NCI-H82 (cell line): ENCODE data around the gene ACRV1.
"Not testable (repeated sequence)": the region's sequence is repeated elsewhere in the genome, so short reads cannot be mapped to it uniquely, and the experiment has no call there.

Experiments used
- DNase-seq: peaks from one replicate; lab custom pipeline; 2025; lab: John Stamatoyannopoulos, UW

ACRV1 gene, protein sequence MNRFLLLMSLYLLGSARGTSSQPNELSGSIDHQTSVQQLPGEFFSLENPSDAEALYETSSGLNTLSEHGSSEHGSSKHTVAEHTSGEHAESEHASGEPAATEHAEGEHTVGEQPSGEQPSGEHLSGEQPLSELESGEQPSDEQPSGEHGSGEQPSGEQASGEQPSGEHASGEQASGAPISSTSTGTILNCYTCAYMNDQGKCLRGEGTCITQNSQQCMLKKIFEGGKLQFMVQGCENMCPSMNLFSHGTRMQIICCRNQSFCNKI

DNA sequence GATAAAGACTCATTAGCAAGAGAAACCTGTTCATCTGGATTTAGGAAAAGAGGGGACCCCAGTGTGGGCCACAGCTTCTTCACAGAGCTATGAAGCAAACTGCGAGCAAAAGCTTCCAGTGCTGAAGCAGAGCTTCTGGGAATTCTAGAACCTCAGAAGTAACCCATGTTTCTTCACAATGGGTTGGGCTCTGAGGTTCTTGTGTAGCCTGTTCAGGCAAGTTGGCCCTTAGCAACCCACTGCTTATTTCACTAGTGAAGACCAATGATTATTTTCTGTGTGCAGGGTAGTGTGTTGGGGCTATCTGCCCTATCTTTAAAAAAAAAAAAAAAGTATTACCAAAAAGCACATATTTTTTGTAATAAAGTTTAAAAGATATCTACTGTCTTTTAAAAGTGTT lies at the start of gene ACRV1:
ACRV1 (minus strand) TSS at position 101 of the 400 bp plus-strand sequence; CDS start at position 34, 67 bp downstream.
- no peak for DNase-seq

DNA sequence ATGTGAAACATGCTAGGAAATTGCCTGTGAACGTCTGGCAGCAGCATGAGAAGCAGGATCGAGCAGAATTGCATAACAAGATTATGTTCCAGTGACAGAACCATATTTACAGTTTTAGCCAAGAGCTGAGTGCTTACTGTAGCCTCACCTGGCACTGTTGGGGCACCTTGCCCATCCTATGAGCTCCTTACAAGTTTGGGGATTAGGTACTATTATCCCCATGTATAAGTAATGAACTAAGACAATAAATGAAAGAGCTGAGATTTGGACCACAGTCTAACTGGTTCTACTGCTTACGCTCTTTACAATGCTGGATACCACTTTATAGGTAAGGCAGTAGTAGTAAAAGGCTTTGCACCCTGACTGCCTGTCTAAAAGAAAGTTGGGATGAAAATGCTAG lies 48.3 kb upstream of the ACRV1 start:
- DNase-seq: peak; percentile 16

DNA sequence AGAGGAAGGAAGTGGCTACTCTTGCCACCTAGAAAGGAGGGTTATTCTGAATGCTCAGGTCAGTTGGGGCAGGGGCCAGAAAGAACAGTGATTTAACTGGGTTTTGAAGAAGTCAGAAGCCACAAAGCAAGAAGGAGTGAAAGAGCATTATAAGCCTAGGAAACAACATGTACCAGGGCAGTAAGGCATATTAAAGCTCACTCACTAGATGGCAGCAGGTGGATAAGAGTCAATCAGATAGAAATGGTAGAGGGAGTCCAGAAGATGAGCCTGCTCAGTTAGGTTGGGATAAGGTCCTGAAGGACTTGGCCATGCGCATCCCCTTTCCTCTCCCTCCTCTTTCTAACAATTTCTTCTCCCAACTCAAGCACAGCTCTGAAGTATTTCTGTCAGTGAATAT lies 43.5 kb upstream of the ACRV1 start:
- peak; percentile 35 for DNase-seq

DNA sequence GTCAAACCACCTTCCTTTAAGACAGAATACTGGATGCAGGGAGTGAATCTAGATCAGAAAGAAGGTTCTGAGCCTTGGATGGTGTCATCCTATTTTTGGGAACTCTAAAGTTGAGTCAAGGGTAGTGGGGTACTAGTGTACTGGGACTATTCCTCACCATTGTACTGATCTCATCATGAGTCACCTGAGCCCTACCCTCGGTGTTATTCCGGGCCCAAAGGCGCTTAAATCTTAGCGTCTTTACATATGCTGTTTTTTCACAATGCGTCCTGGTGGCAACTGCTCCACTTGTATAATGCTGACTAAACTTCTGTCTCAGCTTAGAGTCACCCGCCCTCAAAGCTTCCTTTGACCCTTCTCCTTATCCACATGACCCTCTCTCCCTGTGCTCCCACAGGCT lies 40.1 kb upstream of the ACRV1 start:
- DNase-seq: no peak

DNA sequence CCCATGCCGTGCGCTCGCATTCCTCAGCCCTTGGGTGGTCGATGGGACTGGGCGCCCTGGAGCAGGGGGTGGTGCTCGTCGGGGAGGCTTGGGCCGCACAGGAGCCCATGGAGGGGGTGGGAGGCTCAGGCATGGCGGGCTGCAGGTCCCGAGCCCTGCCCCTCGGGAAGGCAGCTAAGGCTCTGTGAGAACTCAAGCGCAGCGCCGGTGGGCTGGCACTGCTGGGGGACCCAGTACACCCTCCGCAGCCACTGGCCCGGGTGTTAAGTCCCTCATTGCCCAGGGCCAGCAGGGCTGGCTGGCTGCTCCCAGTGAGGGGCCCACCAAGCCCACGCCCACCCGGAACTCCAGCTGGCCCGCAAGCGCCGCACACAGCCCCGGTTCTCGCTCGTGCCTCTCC lies 24.0 kb upstream of the ACRV1 start:
- DNase-seq: not testable (repeated sequence)

DNA sequence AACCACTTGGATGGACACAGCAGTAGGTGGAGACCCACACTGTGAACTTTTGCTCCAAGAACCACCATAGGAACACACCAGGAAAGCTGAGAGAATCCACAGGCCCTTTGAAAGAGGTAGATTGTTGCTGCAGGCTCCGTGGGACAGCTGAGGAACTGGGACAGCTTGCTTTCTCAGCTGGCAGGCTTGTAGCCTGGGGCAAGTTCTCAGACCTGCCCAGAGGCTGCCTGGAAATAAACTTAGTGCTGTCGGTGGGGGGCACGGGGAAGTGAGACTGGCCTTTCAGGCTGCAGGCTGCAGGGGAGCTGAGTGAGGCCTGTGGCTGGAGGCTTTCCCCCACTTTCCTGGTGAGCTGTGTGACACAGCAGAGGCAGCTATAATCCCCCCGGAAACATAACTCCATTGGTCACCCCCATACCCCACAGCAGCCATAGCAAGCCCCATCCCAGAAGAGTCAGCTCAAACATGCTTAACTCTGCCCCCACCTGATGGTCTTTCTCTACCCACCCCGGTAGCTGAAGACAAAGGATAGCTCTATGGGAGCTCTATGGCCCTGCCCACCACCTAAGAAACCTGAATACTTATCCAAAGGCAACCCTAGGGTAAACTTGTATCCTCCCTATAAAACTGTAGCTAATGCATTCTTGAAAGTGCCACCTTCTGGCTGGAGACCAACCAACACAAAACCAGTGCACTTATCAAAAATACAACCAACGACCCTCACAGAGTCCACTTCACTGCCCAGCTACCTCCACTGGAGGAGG lies 21.4 kb upstream of the ACRV1 start:
- DNase-seq: no peak

DNA sequence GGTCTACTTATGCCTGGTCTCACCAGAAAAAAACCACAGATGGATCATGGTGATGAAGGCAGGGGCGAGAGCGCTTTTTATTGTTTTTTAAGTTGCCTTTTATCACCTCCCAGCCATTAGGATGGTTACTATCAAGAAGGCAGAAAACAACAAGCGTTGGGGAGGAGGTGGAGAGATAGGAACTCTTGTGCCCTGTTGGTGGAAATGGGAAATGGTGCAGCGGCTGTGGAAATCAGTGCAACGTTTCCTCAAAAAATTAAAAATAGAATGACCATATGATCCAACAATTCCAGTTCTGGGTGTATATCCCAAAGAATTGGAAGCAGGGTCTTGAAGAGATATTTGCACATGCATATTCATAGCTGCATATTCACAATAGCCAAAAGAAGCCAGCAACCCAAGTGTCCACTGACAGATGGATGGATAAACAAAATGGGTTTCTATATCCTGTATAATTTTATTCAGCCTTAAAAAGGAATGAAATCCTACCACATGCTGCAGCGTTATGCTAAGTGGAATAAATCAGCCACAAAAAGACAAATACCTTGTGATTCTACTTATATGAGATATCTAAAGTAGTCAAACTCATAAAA lies 20.5 kb upstream of the ACRV1 start:
- no peak for DNase-seq

DNA sequence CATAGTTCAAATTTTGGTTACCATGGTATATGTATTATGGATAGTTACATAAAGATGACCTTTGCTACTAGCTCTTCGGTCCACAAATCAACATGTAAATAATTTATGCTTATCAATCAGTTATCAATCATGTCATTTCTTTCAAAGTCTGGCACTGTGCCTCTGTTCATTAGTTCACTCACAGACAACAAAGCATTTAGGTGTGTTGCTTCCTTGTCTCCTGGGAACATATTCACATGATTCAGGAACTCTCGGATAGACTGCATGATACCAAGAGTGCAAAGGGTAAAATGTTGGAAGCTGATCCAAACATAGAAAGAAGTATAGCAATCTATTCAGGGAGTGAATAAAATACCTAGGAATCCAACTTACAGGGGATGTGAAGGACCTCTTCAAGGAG lies 14.3 kb upstream of the ACRV1 start:
- DNase-seq: no peak

DNA sequence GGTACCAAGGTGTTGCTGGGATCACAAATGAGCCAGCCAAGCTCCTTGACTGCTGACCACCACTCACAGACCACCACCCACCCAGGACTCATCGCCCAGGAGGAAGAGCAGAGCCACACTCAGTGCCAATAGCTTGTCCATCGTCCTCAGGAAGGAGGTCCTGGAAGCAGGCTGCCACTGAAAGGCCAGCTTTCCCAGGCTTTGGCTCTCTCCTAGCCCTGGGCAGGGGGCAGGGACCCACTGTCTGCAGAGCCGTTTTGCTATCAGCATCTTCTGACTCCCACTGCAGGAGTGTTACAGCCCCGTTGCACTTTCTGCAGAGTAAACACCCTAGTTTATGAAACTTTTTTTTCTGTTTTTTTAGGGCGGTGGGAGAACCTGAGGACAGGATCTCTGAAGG lies 12.2 kb upstream of the ACRV1 start:
- DNase-seq: no peak

DNA sequence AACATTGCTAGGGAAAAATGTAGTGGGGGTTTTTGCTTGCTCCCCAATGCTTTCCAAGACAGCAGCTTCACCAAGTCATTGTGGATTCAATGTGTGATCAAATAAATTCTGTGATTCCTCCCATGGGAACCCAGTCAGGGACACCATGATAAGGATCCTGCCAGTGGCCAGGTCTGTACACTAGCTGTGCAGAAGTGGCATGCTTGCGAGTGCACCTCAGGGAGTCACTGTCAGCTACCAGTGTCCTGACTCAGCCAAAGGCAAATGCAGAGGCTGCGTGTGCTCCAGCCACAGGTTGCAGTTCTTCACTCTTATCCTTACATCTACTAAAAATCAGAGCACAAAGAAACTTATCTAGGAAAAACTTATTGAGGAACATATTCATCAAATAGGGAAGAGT lies 9.4 kb upstream of the ACRV1 start:
- DNase-seq: no peak

DNA sequence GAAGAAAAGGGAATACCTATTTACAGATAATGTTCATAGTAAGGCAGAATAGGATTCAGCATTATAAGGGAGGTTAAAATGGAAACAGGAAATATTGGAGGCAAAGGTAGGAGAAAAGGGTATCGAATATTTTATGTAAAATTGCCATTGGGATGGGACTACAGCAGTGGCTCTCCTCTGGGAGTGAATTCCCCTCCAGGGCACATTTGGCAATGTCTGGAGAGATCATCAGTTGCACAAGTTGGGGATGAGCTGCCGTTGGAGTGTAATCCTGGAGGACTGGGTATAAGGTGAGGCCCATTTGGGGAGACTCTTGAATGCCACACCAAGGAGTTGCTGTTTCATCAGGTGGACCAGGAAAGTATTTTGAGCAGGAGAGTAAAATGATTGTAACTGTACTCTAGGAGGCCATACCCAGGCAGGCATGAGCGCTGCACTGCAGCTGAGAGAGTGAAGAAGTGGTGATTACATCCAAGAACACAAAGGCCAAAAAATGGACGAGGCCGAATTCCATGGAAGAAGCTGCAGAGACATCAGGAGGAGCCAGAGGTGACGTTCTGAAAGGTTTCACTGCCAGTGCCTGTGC lies 8.7 kb upstream of the ACRV1 start:
- no peak for DNase-seq

DNA sequence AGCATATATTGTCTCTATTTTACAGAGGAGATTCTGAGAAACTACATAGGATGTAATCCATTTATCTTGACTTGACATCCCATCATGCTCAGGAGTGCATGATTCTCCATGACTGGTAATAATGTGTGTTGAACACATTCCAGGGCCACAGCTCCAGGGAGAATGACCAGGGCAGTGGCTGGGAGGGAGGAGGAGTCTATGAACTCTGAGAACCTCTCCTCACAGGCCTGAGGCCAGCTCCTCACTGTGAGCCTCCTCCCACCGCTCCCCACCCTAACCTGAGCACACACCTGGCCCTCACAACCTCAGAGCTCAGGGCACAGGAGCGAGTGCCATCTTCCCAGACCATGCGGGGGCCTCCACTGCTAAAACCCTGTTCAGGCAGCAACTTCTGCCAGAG lies 8.0 kb upstream of the ACRV1 start:
- no peak for DNase-seq

DNA sequence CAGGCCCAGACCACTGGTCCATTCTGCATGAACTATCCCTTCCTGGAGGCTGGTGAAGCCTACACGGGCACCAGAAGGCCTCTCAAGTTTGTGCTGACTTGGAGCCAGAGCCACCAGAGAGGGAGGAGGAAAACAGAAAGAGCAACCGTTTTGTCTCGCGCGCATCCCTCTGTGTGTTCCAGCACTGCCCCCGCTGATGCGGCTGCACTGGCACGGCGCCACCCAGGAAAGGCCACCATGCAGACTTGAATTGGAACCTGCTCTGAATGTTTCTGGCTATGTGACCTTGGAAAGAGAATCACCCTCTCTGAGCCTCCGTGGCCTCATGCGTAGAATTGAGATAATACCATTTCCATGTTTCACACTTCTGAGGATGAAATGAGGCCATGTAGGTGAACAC lies 7.4 kb upstream of the ACRV1 start:
- no peak for DNase-seq

DNA sequence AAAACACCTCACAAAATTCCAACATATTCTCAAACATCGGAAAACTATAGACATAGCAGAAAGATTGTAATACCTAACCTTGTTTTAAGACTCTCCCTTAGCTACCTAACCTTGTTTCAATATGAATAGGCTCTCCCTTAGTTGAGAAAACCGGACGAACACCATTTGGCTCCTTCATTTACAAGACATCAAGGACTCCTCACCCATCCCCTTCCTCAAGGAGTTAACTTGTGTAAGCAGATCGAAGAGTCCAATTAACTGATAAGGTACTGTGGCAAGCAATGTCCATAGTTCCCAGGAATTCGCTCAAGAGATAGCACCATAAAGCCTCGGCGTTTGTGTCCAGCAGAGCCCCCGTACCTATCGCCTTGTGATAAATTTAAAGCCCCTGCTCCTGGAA lies 4.6 kb upstream of the ACRV1 start:
- no peak for DNase-seq

DNA sequence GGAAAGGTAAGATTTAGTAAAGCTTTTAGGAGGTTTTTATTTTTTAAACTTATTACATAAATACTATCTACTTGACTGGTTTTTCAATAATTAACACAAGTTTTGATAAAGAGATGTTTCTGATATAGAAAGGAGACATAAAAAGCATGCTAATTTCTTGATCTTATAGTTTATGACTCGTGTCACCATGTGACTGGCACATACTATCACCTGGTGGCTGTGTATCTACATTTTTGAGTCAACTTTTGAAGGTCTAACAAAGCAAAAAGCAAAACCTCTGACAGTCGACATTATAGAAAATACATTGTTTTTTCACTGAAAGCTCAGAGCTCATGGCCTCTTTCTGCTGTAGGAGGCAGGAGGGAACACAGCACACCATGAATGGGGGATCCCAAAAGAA lies 810 bp downstream of the ACRV1 start:
- DNase-seq: no peak

DNA sequence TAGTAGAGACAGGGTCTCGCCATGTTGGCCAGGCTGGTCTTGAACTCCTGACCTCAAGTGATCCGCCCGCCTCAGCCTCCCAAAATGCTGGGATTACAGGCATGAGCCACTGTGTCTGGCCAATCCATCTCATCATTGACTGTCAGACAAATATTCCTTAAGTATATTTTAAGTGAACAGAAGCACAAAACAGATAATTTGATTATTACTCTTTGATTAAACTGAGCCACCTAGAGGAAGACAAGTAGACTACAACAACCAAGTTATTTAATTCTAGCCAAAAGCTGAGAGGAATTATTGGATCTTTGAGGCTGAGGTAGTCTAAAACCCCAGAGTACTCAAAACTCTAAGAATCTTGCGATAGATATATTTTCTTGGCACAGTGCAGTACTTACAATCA lies 1.2 kb downstream of the ACRV1 start:
- no peak for DNase-seq

DNA sequence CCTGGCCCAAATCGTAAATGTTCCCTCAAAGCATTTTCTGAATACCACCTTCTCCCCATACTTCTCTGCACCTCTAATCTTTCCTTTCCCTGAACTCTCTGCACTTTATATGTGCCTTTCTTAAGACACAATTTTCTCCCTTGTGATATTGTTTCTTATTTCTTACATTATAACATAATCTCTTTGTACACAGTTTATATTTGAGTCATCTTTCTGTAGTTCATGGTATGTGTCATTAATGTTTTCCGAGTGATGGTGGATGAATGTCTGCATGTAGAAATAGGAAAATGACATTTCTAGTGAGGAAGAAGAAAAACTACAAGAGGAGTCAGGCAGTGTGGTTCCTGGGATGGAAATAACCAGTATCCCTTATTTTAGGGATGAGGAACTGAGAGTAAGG lies 5.5 kb downstream of the ACRV1 start:
- no peak for DNase-seq

DNA sequence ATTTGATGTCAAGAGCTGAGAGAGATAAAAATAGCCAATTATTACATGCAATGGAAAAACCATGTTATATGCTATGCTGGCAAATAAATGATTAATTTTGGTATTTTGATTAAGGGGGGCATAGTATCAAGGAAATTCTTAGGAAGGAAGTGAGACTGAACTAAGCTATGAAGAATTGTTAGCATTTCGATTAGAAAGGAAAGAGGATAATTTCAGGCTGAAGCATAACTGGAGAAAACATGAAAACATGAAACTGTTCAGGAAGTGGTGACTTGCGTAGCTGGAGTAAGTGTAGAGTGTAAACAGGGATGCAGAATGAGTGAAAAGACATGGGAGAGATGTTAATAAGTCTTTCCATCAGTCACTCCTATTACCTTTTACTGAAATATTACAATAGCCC lies 6.4 kb downstream of the ACRV1 start:
- DNase-seq: no peak

DNA sequence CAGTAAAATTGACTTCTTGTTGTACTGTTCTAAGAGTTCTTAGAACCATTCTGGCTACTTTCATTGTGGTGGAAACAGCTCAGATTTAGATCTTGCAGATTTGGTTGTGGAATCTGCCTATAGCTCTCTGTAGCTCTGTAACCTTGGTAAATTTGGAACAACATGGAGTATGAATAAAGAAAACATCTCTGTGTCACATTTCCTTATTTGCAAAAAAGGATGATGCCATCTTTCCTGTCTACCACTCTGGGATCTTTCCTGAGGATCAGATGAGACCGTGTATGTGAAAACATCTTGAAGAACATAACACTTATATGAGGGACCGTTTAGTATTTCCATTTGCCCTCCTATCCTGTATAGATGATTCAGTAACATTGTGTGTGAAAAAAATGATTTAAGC lies 9.1 kb downstream of the ACRV1 start:
- no peak for DNase-seq

DNA sequence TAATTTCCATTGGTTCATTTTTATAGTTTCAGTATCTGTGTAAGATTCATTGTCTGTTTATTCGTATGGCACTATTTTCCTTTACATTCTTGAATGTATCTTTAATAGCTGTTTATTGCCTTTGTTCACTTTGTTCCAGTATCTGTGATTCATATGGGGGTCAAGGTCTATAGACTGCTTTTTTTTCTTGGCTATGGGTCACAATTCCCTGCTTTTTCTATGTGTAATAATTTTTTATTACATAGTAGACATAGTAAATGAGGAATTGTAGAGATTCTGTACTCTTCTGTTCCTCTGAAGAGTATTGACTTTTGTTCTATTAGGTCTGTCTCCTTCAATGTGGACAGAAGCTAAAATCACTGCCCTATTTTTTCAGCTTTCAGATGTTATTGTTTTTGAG lies 10.5 kb downstream of the ACRV1 start:
- no peak for DNase-seq

DNA sequence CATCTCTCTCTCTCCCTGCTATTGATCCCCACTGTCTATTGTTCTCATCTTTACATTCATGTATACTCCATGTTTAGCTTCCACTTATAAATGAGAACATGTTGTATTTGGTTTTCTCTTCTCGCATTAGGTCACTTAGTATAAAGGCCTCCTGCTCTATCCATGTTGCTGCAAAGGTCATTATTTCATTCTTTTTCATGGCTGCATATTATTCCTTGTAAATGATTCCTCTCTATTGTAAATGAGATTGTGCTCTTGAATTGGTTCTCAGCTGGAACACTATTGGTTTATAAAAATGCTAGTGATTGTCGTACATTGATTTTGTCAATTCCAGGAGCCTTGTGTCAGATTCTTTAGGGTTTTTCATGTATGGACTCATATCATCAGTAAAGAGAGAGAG lies 13.5 kb downstream of the ACRV1 start:
- DNase-seq: no peak

DNA sequence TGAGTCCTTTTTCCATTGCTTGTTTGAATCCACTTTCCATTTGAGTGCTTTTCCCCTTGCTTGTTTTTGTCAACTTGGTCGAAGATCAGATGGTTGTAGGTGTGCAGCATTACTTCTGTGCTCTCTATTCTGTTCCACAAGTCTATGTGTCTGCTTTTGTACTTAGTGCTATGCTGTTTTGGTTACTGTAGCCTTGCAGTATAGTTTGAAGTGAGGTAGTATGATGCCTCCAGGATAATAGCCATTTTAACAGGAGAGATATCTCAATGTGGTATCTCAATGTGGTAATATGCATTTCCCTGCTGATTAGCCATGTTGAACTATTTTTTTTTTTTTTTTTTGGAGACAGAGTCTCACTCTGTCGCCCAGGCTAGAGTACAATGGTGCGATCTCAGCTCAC lies 16.7 kb downstream of the ACRV1 start:
- DNase-seq: no peak

DNA sequence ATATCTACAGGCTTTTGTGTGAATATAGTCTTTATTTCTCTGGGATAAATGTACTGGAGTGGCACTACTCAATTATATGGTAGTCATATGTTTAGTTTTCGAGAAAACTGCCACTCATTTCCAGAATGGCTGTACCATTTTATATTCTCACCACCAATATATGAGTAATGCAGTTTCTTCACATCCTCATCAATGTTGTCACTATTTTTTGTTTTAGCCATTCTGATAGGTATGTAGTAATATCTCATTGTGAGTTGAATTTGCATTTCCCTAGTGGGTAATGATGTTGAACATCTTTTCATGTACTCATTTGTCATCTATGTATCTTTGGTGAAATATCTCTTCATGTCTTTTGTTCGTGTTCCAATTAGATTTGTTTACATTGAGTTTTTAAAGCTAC lies 18.0 kb downstream of the ACRV1 start:
- DNase-seq: no peak
